C4-2B (cell line): ENCODE results near the gene GRM5.

Experiments
- H3K27ac ChIP-seq: fragments of 450-650 bp; 2 replicates; pipeline ENCODE4 v1.5.1; 2017
- ZFX ChIP-seq: fragments of 450-650 bp; IDR thresholded peaks from 2 replicates; pipeline ENCODE4 v1.6.1; 2017
- TF ChIP-seq, protein P1 (sequence below): fragments of 450-650 bp; conservative IDR thresholded peaks from 2 replicates; pipeline ENCODE4 v1.5.1; 2017; ENCODE audit warnings: mild to moderate bottlenecking

GRM5 gene

DNA sequence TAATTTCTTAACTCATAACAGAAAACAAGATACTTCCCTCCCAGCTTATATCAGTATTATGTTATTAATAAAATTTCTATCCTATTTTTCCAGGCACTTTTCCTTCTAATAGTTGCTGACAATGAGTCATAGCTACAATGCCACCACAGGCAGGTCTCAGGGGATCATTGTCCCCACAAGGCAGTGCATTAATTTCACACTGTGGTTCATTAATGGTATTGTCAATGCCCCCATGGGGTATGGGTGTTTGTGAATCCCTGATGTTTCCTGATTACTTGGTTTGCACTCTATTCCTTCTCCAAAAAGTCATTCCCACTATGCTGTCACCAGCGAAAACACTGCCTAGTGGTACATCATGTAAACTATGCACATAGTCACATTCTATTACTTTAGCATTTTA is 382.8 kb downstream of the GRM5 start:
- no peak overlapping the region for H3K27ac ChIP-seq

DNA sequence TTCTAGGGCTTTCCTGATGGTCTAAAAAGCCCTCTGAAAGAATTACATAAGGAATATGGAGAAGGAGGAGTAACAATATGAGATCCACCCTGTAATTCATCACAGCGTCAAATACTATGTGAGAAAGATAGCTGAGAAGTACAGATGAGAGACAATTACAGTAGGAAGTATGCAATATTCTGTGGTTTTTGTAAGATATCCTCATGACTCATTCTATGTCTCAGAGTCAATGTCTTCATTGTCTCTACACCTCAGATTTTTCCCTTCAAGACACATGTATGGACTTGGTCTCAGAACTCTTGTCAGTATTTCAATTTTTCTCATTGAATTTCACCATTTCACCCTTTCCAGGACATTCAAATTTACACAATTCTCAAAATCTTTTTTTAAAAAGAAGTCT is 385.0 kb downstream of the GRM5 start:
- TF ChIP-seq, protein P1, sequence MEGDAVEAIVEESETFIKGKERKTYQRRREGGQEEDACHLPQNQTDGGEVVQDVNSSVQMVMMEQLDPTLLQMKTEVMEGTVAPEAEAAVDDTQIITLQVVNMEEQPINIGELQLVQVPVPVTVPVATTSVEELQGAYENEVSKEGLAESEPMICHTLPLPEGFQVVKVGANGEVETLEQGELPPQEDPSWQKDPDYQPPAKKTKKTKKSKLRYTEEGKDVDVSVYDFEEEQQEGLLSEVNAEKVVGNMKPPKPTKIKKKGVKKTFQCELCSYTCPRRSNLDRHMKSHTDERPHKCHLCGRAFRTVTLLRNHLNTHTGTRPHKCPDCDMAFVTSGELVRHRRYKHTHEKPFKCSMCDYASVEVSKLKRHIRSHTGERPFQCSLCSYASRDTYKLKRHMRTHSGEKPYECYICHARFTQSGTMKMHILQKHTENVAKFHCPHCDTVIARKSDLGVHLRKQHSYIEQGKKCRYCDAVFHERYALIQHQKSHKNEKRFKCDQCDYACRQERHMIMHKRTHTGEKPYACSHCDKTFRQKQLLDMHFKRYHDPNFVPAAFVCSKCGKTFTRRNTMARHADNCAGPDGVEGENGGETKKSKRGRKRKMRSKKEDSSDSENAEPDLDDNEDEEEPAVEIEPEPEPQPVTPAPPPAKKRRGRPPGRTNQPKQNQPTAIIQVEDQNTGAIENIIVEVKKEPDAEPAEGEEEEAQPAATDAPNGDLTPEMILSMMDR, result no peak
- no peak for TF ChIP-seq ZFX
- no peak overlapping the region for H3K27ac ChIP-seq

More for the DNA sequence above, 382.8 kb downstream of the GRM5 start:
- no peak for TF ChIP-seq ZFX
- TF ChIP-seq, protein P1, result no peak

DNA sequence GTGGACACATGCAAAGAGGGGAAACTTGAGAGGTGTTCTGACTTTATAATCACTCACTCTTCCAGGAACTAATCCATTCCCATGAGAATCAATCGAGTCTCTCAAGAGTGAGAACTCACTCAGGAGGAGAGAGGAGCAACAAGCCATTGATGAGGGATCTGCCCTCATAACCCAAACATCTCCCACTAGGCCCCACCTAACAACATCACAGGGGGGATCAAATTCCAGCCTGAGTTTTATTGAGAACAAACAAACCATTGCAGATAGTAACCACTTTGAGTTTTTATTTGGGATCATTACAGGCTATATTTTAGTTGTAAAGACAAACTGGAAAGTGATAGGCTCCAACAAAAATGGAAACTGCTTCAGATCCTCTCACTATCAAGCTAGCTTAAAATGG is 399.4 kb downstream of the GRM5 start:
- no peak for TF ChIP-seq ZFX

DNA sequence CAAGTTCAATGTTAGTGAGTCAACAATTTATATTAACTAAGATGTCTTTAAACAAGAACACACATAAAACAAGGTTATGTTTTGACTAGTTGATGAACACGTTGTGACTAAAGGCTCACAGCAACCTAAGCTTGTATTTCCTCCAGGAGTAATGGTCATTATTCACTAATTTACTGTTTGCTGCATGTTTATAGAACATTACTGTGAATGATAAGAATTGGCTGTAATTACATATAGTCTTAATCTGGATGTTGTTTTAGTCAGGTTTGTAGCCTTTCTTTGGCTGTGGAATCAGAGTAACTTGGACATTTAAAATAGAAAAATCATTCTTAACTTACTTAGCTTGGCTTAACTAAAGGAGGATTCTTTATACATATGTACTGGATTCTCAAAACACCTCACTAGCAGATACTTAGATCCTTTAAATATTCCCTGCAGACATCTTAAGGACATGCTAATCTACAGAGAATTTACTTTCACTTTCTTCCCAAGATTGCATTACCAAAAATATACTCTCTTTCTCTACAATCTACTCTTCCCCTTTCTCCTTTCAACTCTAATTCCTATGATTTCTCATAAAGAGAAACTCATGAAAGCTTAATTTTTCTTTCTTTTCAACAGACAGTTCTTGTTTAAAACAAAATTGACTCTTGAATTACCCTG is 408.6 kb downstream of the GRM5 start:
- H3K27ac ChIP-seq, result no peak overlapping the region
- TF ChIP-seq ZFX, result no peak
- TF ChIP-seq, protein P1, result no peak

More for the DNA sequence above, 399.4 kb downstream of the GRM5 start:
- no peak overlapping the region for H3K27ac ChIP-seq

DNA sequence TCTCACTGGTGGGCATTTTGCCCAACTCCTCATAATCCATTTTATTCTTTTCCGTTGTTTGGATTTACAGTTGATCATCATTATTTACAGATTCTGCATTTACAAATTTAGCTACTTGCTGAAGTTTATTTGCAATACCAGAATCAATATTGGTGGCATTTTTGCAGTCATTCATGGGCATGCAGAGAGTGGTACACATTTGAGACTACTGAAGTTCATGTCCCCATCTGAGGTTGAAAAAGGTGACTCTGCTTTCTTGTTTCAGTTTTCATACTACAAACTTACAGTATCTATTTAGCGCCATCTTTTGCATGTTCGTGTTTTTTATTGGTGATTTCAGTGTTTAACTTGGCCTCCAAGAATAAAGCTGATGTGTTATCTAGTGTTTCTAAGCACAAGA is 409.5 kb downstream of the GRM5 start:
- TF ChIP-seq ZFX, result no peak
- no peak overlapping the region for H3K27ac ChIP-seq

DNA sequence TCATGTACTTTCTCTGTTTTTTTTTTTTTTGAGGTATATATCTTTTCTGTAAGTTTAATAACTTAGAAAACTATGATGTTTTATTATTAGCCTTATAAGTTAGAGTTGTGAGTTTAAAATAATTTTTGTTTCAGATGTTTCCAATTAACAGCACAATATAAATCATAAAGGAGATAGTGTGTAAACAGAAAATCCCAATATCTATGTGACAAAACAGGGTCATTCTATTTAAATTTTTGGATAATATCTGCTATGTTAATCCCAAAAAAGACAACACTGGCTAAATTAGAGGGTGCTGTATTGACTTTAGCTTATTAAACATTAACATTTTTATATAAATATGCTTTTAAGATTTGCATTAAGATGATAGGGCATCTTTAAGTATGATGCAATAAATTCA is 410.1 kb downstream of the GRM5 start:
- no peak for TF ChIP-seq ZFX
- TF ChIP-seq, protein P1, result no peak
- H3K27ac ChIP-seq, result no peak overlapping the region

DNA sequence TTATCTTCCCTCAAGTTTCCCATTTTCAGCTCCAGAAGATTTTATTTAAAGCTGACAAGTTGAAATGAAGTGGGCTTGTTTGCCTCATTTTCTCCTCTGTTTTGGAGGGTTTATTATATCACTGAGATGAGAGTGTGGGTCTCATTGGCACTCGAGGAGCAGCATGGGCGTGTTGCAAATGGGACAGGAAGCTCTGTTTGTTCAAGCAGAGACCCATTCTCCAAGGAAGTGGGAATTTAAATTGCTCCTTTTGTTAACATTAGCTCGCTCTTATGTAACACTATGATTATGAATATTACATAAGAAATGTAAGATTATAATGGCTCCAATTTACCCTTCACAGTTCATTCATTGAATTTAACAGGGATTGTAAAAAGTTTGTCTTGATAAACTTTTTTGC is 410.6 kb downstream of the GRM5 start:
- TF ChIP-seq, protein P1, result no peak
- no peak for TF ChIP-seq ZFX
- H3K27ac ChIP-seq, result no peak overlapping the region

DNA sequence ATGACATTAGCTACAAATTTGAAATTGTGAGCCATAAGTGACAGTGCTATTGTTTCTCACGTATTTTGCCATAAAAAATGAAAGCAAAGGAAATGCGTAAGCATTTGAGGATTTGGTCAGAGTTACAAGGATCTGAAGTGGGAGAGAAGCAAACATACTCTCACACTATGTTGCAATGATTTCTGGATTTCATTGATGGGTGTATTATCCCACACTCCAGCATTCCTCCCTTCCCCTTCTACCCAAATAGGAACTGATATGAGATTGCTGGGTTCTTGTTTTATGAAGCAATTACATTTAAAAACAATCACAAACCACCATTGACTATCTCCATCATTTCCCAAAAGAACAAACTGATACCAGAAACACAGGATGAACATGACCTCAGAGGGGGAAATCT is 414.2 kb downstream of the GRM5 start:
- TF ChIP-seq, protein P1, result no peak
- no peak overlapping the region for H3K27ac ChIP-seq
